Lower leg skin (tissue), 4 donors: Measurements from ENCODE around the gene FUOM. TPM values are rescaled to one million over a fixed set of nuclear protein-coding genes. Genes with fewer than 3 reads are reported as not detected.
A peak's percentile ranks its signal among the peaks of the same experiment; 100 is the strongest.
"Not testable (repeated sequence)": the region's sequence is repeated elsewhere in the genome, so short reads cannot be mapped to it uniquely, and the experiment has no call there.

Experiments
- DNase-seq, 2 donors: peaks; one replicate each; pipeline ENCODE4 v3.0.0-alpha.2; 2019; ENCODE audit warnings: low spot score in 2 of 2
- H3K4me3 ChIP-seq: fragments of 200-600 bp; sonication (generic); 2 replicates; pipeline ENCODE4 v1.5.1; 2017; ENCODE audit warnings: mild to moderate bottlenecking, low read depth; ENCODE audit not compliant: poor library complexity, severe bottlenecking
- POLR2A ChIP-seq, 2 donors: fragments of 450-650 bp; IDR thresholded peaks; one replicate each; pipeline ENCODE4 v1.6.1; 2016 to 2017; ENCODE audit warnings: antibody characterized with exemption in 2 of 2, mild to moderate bottlenecking in 1 of 2, moderate library complexity in 1 of 2
- WGBS, 2 donors: methylation state at CpG; one replicate each; pipeline ENCODE4 v1.1.5; 2018; 5-methylcytosine and 5-hydroxymethylcytosine counted together
- intact Hi-C: fragments of 100-400 bp; cut with DNase I; formaldehyde crosslinking; loops from one replicate; pipeline ENCODE4 v1.15.0; 2023; ENCODE audit warnings: low total_unique reads
- total RNA-seq, 4 donors: library from RNA; depleted of rRNA; stranded (reverse); fragments of >200 nt; gene quantifications; one replicate each; pipeline ENCODE4 v1.1.0, GENCODE V29; 2016
- TF ChIP-seq, protein P1 (sequence below), 3 donors: fragments of 450-650 bp; IDR thresholded peaks; one replicate each; pipeline ENCODE4 v1.5.1; 2016; ENCODE audit warnings: antibody characterized with exemption in 3 of 3, mild to moderate bottlenecking in 3 of 3, moderate library complexity in 2 of 3

Gene FUOM
- total RNA-seq, 4 donors from 2014 or later: 11.1 to 15.8 (median 15.0) TPM

DNA sequence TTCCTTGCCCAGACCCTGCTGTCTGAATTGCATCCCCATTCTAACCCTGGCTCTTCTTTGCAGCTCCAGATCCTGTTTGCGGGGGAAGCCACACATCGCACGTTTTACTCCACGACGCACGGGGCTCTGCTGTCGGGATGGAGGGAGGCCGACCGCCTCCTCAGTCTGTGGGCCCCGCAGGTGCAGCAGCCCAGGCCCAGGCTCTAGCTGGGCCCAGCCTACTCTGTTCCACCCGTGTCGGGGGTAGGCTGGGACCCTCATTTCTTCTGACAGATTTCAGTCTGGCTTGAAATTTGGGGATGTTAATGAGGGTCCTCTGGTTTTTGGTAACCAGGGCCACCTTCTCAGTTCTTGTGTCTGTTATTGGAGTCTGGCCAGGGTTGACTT is 33.4 kb upstream of the FUOM start:
- intact Hi-C loops: no loop called here
- 92 to 96% methylated on average over 10 to 12 of the region's 12 CpGs for WGBS, 2 donors
- TF ChIP-seq, protein P1, sequence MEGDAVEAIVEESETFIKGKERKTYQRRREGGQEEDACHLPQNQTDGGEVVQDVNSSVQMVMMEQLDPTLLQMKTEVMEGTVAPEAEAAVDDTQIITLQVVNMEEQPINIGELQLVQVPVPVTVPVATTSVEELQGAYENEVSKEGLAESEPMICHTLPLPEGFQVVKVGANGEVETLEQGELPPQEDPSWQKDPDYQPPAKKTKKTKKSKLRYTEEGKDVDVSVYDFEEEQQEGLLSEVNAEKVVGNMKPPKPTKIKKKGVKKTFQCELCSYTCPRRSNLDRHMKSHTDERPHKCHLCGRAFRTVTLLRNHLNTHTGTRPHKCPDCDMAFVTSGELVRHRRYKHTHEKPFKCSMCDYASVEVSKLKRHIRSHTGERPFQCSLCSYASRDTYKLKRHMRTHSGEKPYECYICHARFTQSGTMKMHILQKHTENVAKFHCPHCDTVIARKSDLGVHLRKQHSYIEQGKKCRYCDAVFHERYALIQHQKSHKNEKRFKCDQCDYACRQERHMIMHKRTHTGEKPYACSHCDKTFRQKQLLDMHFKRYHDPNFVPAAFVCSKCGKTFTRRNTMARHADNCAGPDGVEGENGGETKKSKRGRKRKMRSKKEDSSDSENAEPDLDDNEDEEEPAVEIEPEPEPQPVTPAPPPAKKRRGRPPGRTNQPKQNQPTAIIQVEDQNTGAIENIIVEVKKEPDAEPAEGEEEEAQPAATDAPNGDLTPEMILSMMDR (IDR thresholded peaks at IDR 0.05): no peak
- TF ChIP-seq POLR2A (IDR thresholded peaks at IDR 0.05): no peak

DNA sequence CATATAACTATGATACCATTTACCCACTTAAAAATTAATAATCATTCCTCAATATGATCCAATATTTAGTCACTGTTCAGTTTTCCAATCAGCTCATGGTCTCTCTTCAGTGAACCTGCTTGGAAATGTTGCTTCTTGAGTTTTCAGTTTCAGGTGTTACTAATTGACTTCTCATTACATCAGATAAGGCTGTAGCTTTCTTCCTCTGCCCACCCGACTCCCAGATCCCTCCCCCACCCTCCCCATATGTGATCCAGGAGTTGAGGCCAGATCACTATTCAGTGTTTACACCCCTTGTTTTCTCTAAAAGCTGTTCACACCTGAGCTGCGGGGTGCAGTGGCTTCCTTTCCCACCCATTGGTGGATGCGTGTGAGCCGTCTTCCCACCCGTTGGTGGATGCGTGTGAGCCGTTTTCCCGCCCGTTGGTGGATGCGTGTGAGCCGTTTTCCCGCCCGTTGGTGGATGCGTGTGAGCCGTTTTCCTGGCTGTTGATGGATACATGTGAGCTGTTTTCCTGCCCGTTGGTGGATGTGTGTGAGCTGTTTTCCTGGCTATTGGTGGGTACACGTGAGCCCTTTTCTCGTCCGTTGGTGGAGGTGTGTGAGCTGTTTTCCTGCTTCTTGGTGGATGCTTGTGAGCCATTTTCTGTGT is 32.9 kb upstream of the FUOM start:
- TF ChIP-seq, protein P1 (IDR thresholded peaks at IDR 0.05): no peak
- no peak for TF ChIP-seq POLR2A (IDR thresholded peaks at IDR 0.05)
- peak in 1 of 2 donors; percentile 65 for DNase-seq
- no peak overlapping the region for H3K4me3 ChIP-seq
- 85 to 91% methylated on average over 19 of the region's 19 CpGs for WGBS, 2 donors
- intact Hi-C loops: no loop called here

More for the DNA sequence above, 33.4 kb upstream of the FUOM start:
- peak in 1 of 2 donors; percentile 23 for DNase-seq
- H3K4me3 ChIP-seq: no peak overlapping the region

DNA sequence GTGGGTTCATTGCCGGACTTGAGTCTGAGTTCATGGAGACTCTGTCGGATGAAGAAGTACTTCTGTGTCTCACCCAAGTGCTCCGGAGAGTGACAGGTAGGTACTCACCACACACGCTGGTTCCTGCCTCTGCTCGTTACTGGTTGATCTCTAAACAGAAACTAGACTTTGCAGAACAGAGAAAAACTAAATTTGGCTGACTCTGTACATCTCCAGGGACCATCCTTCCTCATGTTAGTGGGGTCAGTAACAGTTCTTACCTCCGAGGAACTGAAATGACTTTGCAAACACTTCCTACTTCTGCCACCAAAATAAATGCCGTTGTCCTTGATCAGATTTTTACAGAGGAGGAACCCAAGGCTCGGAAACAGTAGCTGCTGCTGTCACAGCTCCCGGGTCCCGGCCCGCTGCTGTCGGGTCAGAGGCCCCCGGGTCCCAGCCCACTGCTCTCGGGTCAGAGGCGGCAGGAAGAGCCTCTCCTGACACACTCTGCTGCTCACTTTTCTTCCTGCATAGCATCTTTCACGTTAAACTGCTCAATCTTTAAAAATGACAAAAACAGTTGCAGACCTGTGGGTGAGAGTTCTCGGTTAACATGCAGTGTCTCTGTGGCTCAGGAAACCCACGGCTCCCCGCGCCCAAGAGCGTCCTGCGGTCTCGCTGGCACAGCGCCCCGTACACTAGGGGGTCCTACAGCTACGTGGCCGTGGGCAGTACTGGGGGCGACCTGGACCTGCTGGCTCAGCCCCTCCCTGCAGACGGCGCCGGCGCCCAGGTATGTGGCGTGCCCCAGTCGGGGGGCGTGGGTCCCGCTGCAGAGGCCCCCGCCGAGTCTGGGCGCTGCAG is 31.4 kb upstream of the FUOM start:
- intact Hi-C loops: no loop called here
- TF ChIP-seq POLR2A (IDR thresholded peaks at IDR 0.05): no peak
- TF ChIP-seq, protein P1 (IDR thresholded peaks at IDR 0.05): no peak
- 82 to 84% methylated on average over 36 to 38 of the region's 39 CpGs for WGBS, 2 donors
- peak in 1 of 2 donors; percentile 82 for DNase-seq
- H3K4me3 ChIP-seq: no peak overlapping the region

DNA sequence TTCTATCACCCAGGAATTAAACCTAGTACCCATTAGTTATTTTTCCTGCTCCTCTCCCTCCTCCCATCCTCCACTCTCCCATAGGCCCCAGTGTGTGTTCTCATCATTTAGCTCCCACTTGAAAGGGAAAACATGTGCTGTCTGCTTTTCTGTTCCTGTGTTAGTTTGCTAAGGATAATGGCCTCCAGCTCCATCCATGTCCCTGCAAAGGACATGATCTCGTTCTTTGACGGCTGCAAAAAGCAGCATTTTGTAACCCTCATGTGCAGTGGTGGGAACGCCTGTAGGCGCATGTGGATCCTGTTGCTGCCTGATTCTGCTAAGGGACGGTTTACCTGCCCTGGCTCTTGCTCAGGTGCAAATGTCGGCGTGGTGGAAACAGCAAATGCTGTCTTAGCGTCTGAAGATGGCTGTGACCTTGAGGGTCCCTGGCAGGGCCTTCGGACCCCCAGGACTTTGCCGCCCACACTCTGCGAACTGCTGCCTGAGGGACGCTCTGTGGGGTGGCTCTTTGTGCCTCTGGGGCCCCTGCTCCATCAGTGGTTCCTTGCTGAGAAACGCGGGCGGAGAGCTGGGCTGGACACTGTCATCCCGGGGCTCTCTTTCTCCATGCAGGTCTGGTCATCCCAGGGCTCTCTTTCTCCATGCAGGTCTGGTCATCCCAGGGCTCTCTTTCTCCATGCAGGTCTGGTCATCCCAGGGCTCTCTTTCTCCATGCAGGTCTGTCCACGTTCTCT is 30.6 kb upstream of the FUOM start:
- no peak overlapping the region for H3K4me3 ChIP-seq
- TF ChIP-seq, protein P1 (IDR thresholded peaks at IDR 0.05): no peak
- no peak for TF ChIP-seq POLR2A (IDR thresholded peaks at IDR 0.05)
- WGBS, 2 donors: 84 to 89% methylated on average over 16 to 17 of the region's 17 CpGs
- intact Hi-C loops: no loop called here
- peak in 1 of 2 donors; percentile 70 for DNase-seq

DNA sequence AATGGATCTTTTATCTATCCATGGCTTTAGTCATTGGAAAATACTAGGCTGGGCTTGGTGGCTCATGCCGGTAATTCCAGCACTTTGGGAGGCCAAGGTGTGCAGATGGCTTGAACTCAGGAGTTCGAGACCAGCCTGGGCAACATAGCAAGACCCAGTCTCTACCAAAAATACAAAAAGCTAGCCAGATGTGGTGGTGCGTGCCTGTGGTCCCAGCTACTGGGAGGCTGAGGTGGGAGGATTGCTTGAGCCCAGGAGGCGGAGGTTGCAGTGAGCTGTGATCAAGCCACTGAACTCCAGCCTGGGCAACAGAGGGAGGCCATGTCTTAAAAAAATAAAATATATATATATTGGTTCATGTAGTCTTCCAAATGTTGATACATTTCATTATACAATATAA is 29.1 kb upstream of the FUOM start:
- H3K4me3 ChIP-seq, intact Hi-C loops: not testable (repeated sequence)
- DNase-seq: peak in 1 of 2 donors; percentile 53
- WGBS, 2 donors: 90 to 97% methylated on average over 4 of the region's 4 CpGs

DNA sequence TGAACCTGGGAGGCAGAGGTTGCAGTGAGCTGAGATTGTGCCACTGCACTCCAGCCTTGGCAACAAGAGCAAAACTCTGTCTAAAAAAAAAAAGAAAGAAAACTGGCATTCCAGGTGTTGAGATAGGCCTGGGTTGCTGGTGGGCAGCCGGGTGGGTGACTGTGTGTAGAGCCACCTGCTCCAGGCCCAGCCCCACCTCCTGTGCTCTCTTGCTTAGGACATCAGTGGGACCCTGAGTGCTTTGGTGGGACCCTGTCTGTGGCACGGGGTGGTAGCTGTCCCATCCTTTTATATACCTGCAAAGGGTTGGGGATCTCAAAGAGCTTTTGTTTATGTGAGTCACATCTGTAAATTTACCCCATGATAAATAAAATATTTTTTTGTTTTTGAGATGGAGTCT is 27.4 kb upstream of the FUOM start:
- 97% methylated on average over 2 of the region's 2 CpGs for WGBS, 2 donors
- H3K4me3 ChIP-seq: no peak overlapping the region
- TF ChIP-seq, protein P1 (IDR thresholded peaks at IDR 0.05): no peak
- TF ChIP-seq POLR2A (IDR thresholded peaks at IDR 0.05): no peak
- intact Hi-C loops: no loop called here
- no peak for DNase-seq
